PFSK-1 (cell line): ENCODE results near the gene NDFIP1.

Experiments used
- FOXP2 ChIP-seq: optimal IDR thresholded peaks from 2 replicates; pipeline ENCODE3; 2011; ENCODE audit warnings: borderline replicate concordance, control low read depth, inconsistent platforms; ENCODE audit not compliant: insufficient read depth; ENCODE audit errors: extremely low read length, extremely low read depth
- POLR2AphosphoS5 ChIP-seq: IDR thresholded peaks from 2 replicates; pipeline ENCODE4 v1.6.1; 2012; ENCODE audit warnings: low read depth, mild to moderate bottlenecking, control low read depth, low read length, moderate library complexity
- SIN3A ChIP-seq: IDR thresholded peaks from 2 replicates; pipeline ENCODE4 v1.6.1; 2012; ENCODE audit warnings: mild to moderate bottlenecking, low read length, moderate library complexity, borderline replicate concordance; ENCODE audit not compliant: insufficient read depth
- TAF1 ChIP-seq: IDR thresholded peaks from 2 replicates; pipeline ENCODE4 v1.6.1; 2012; ENCODE audit warnings: low read length, control low read depth, borderline replicate concordance; ENCODE audit not compliant: insufficient read depth
- TF ChIP-seq, protein P1 (sequence below), 2 experiments: IDR thresholded peaks; 2 replicates each; pipeline versions ENCODE4 v1.6.1 to v1.8.0; 2011 to 2012; ENCODE audit warnings: low read depth in 2 of 2, low read length in 2 of 2, control low read depth in 1 of 2, inconsistent platforms in 1 of 2, mild to moderate bottlenecking in 1 of 2, moderate library complexity in 1 of 2; ENCODE audit not compliant: insufficient read depth in 1 of 2

The NDFIP1 gene

DNA sequence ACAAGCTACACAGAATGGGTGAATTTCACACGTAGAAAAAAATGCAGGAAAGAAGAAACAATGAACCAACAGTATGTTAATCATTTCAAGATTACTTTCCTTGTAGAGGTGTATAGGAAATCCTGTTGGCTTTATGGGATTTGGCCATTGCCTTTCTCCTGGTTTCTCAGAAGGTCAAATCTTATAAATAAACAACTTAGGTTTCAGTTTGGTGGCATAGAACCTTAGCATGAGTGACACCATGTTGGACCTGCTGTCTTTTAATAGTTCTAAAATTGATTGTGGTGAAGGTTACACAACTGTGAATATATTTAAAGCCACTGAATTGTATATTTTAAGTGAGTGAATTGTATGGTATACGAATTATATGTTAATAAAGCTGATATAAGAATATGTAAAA is 16.7 kb upstream of the NDFIP1 start:
- TF ChIP-seq POLR2AphosphoS5 = no peak
- no peak for TF ChIP-seq TAF1
- no peak for TF ChIP-seq FOXP2
- TF ChIP-seq, protein P1, sequence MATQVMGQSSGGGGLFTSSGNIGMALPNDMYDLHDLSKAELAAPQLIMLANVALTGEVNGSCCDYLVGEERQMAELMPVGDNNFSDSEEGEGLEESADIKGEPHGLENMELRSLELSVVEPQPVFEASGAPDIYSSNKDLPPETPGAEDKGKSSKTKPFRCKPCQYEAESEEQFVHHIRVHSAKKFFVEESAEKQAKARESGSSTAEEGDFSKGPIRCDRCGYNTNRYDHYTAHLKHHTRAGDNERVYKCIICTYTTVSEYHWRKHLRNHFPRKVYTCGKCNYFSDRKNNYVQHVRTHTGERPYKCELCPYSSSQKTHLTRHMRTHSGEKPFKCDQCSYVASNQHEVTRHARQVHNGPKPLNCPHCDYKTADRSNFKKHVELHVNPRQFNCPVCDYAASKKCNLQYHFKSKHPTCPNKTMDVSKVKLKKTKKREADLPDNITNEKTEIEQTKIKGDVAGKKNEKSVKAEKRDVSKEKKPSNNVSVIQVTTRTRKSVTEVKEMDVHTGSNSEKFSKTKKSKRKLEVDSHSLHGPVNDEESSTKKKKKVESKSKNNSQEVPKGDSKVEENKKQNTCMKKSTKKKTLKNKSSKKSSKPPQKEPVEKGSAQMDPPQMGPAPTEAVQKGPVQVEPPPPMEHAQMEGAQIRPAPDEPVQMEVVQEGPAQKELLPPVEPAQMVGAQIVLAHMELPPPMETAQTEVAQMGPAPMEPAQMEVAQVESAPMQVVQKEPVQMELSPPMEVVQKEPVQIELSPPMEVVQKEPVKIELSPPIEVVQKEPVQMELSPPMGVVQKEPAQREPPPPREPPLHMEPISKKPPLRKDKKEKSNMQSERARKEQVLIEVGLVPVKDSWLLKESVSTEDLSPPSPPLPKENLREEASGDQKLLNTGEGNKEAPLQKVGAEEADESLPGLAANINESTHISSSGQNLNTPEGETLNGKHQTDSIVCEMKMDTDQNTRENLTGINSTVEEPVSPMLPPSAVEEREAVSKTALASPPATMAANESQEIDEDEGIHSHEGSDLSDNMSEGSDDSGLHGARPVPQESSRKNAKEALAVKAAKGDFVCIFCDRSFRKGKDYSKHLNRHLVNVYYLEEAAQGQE (IDR thresholded peaks at IDR 0.05; ENCODE audit: insufficient read depth in 1 of 2, low read depth in 2 of 2, low read length in 2 of 2) = no peak
- TF ChIP-seq SIN3A = no peak

DNA sequence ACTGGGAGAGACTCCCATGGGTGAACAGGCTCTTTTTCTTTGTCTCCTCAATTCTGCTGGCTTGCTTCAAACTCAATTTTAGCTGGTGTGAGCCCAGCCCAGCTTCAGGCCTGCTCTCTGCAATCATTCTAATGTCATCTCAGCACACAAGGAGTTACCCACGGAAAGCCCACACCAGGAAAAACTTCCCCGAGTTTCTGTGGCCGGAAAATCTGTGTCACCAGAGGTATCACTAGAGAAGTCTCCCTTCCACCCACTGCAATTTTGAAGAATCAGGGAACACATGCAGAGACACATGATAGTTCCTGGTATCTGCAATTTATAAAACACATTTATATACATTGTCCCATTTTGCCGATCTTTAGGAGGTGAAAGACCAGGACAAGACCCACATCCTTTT is 13.5 kb upstream of the NDFIP1 start:
- TF ChIP-seq TAF1 = no peak
- TF ChIP-seq FOXP2 = no peak
- TF ChIP-seq, protein P1 (IDR thresholded peaks at IDR 0.05; ENCODE audit: insufficient read depth in 1 of 2, low read depth in 2 of 2, low read length in 2 of 2) = no peak
- TF ChIP-seq POLR2AphosphoS5 = no peak
- no peak for TF ChIP-seq SIN3A

GRCh38 chr5:142095651-142096330 is 12.8 kb upstream of the NDFIP1 start:
- TF ChIP-seq POLR2AphosphoS5 (no peak), TAF1 (no peak), FOXP2 (no peak)
- TF ChIP-seq, protein P1 (IDR thresholded peaks at IDR 0.05; ENCODE audit: insufficient read depth in 1 of 2, low read depth in 2 of 2, low read length in 2 of 2) = no peak

GRCh38 chr5:142096382-142096781 is 12.2 kb upstream of the NDFIP1 start:
- TF ChIP-seq SIN3A = no peak
- no peak for TF ChIP-seq TAF1
- TF ChIP-seq, protein P1 (IDR thresholded peaks at IDR 0.05; ENCODE audit: insufficient read depth in 1 of 2, low read depth in 2 of 2, low read length in 2 of 2) = no peak
- TF ChIP-seq POLR2AphosphoS5 = no peak
- TF ChIP-seq FOXP2 = no peak

DNA sequence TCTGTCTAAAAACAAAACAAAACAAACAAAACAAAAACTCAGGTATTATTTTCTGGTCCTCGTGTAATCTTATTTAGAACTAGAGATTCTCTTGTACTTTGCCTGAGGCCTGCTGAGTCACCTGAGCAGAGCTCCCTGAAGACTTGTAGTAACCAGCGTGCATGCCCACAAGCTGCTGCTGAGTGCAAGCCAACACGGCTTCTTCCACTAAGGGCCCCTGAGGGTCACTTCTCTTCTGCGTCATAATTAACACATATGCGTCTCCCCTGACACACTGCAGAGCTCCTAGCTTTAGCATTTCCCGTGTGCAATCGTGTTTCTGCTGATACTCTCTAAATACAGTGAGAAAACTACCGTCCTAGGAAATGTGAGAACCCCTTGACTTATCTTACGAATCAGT is 10.9 kb upstream of the NDFIP1 start:
- TF ChIP-seq, protein P1 (IDR thresholded peaks at IDR 0.05; ENCODE audit: insufficient read depth in 1 of 2, low read depth in 2 of 2, low read length in 2 of 2) = no peak
- TF ChIP-seq POLR2AphosphoS5 (no peak), FOXP2 (no peak), TAF1 (no peak), SIN3A (no peak)
